KMS-11 (cell line): ENCODE data around the gene PHACTR1.

Source experiments
- H2AFZ ChIP-seq: fragments of 200-600 bp; sonication (generic); 2 replicates; pipeline ENCODE4 v1.6.1; 2016; ENCODE audit warnings: antibody characterized with exemption, mixed run types, low read depth
- H3K27ac ChIP-seq: fragments of 200-600 bp; sonication (generic); 2 replicates; pipeline ENCODE4 v1.6.1; 2016; ENCODE audit warnings: mild to moderate bottlenecking, mixed run types
- H3K27me3 ChIP-seq: fragments of 200-600 bp; sonication (generic); 2 replicates; pipeline ENCODE4 v1.6.1; 2017; ENCODE audit warnings: mild to moderate bottlenecking, low read depth, mixed run types, moderate library complexity; ENCODE audit not compliant: insufficient read depth
- H3K36me3 ChIP-seq: fragments of 200-600 bp; sonication (generic); 2 replicates; pipeline ENCODE4 v1.6.1; 2017; ENCODE audit warnings: mild to moderate bottlenecking, mixed run types; ENCODE audit not compliant: insufficient read depth
- H3K4me1 ChIP-seq: fragments of 200-600 bp; sonication (generic); 2 replicates; pipeline ENCODE4 v1.6.1; 2016; ENCODE audit warnings: mild to moderate bottlenecking, low read depth, mixed run types; ENCODE audit not compliant: poor library complexity, severe bottlenecking
- H3K4me2 ChIP-seq: fragments of 200-600 bp; sonication (generic); 2 replicates; pipeline ENCODE4 v1.7.0; 2016; ENCODE audit warnings: mild to moderate bottlenecking, mixed run types
- H3K4me3 ChIP-seq: fragments of 200-600 bp; sonication (generic); IDR thresholded peaks from 2 replicates; pipeline ENCODE4 v1.6.1; 2017; ENCODE audit warnings: low read depth, low read length, mixed read lengths; ENCODE audit not compliant: insufficient read depth
- H3K79me2 ChIP-seq: fragments of 200-600 bp; sonication (generic); 2 replicates; pipeline ENCODE4 v1.6.1; 2016; ENCODE audit warnings: low read depth, mixed run types; ENCODE audit not compliant: insufficient read depth
- H3K9ac ChIP-seq: fragments of 200-600 bp; sonication (generic); 2 replicates; pipeline ENCODE4 v1.6.1; 2016; ENCODE audit warnings: mild to moderate bottlenecking, mixed run types
- H4K20me1 ChIP-seq: fragments of 200-600 bp; sonication (generic); 2 replicates; pipeline ENCODE4 v1.6.1; 2016; ENCODE audit warnings: mild to moderate bottlenecking, mixed run types; ENCODE audit not compliant: insufficient read depth
- TF ChIP-seq, protein P1 (sequence below): fragments of 200-600 bp; sonication (generic); conservative IDR thresholded peaks from 2 replicates; pipeline ENCODE4 v1.6.1; 2017; ENCODE audit warnings: low read depth, mild to moderate bottlenecking, antibody characterized with exemption, low read length, moderate library complexity, mixed read lengths

PHACTR1 gene

DNA sequence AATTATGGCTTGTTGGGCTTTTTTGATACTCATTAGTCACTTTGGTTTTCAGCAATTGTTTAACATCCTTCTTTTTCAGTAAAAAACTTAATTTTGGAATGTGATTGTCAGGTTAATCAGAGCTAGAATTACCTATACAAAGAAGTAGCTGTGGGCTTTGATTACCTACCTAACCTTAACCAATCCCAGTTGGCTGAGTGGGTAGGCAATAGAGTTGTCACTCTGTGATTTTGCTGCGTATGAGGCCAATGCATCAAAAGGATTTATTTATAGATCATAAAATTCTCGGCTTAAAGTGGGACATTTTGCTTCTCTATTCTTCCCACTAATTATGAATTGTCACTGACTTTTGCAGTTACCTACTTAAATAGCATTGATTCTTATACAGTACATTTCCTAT lies 111.4 kb downstream of the PHACTR1 start:
- Histone ChIP-seq H3K4me1 (no peaks in the 10 kb centered on the region), H3K27me3 (no peaks in the 10 kb centered on the region), H4K20me1 (no peaks in the 10 kb centered on the region), H3K4me2 (no peak overlapping the region), H3K9ac (no peak overlapping the region), H3K36me3 (no peaks in the 10 kb centered on the region), H2AFZ (no peak overlapping the region), H3K27ac (no peak overlapping the region), H3K79me2 (no peaks in the 10 kb centered on the region), H3K4me3 (no peak overlapping the region)
- TF ChIP-seq, protein P1, sequence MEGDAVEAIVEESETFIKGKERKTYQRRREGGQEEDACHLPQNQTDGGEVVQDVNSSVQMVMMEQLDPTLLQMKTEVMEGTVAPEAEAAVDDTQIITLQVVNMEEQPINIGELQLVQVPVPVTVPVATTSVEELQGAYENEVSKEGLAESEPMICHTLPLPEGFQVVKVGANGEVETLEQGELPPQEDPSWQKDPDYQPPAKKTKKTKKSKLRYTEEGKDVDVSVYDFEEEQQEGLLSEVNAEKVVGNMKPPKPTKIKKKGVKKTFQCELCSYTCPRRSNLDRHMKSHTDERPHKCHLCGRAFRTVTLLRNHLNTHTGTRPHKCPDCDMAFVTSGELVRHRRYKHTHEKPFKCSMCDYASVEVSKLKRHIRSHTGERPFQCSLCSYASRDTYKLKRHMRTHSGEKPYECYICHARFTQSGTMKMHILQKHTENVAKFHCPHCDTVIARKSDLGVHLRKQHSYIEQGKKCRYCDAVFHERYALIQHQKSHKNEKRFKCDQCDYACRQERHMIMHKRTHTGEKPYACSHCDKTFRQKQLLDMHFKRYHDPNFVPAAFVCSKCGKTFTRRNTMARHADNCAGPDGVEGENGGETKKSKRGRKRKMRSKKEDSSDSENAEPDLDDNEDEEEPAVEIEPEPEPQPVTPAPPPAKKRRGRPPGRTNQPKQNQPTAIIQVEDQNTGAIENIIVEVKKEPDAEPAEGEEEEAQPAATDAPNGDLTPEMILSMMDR, result no peak

DNA sequence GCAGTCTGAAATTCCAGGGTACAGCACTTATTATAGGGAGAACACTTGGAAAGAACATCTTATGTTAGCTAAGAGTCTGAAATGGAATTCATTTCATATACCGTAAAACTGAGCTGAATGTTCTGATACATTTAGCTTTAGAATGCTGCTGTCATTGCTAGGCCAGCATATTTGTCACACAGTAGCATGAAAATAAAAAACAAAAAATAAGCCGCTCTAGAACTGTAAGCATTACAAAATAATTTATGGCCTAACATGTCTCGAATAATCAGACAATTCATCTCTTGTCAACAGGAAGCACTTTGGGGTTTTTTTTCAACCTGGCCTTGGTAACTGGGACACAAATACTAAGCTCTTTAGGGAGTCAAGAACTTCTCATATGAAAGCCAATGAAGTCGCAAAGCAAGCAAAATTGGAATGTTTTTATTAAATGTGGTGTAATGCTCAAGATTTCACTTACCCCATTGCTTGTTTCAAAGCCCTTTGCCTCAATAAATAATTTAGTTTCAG lies 115.7 kb downstream of the PHACTR1 start:
- Histone ChIP-seq H4K20me1 (no peaks in the 10 kb centered on the region), H3K27ac (no peak overlapping the region), H3K4me1 (peaks cover 17% of the 10 kb centered on the region), H3K79me2 (no peaks in the 10 kb centered on the region), H3K9ac (no peak overlapping the region), H3K36me3 (no peaks in the 10 kb centered on the region), H3K4me2 (no peak overlapping the region), H3K27me3 (no peaks in the 10 kb centered on the region), H2AFZ (no peak overlapping the region), H3K4me3 (no peak overlapping the region)
- TF ChIP-seq, protein P1, result no peak

DNA sequence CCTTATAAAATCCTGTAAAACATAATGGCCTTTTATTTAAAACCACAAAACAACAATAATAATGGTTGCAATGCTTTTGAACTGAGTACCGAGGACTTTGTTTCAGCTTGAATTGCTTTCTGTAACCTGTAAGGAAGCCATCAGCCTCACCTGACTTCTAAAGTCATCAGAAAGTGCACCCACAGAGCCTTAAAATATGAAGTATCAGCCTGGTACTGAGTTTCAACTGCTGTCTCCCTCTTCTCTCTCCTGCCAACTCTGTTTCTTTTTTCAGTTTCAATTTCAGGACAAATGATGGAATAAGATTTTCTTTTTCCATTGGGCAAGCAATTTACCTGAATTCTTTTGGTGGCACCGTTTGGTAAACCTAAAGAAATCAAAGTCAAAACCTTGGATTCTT lies 119.4 kb downstream of the PHACTR1 start:
- Histone ChIP-seq H3K36me3 (no peaks in the 10 kb centered on the region), H2AFZ (no peak overlapping the region), H3K27me3 (no peaks in the 10 kb centered on the region), H3K27ac (peak overlapping the region; percentile 12; the same call in 1 of the 2 replicates), H3K9ac (no peak overlapping the region), H3K4me3 (no peak overlapping the region), H3K4me2 (peak overlapping the region; percentile 4; the same call in 1 of the 2 replicates), H4K20me1 (no peaks in the 10 kb centered on the region), H3K79me2 (no peaks in the 10 kb centered on the region), H3K4me1 (peaks cover 17% of the 10 kb centered on the region)
- TF ChIP-seq, protein P1, result no peak

DNA sequence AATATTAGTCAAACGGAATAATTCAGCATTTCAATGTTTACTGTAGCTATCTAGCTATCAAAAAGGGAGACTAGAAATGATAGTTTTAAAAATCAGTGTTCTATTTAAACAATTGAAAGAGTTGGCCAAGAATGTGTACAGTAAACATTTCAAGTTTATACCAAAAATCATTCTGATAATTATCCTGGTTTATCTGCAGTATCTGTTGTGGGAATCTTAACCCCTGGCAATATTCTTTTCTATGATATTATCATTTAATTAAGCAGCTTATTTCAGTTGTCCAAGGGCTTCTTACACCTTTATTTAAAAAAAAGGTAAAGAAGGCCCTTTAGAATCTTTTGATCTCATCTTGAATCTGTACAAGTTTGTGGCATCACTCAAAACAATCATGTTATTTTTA lies 125.1 kb downstream of the PHACTR1 start:
- Histone ChIP-seq H2AFZ (no peak overlapping the region), H3K27me3 (no peaks in the 10 kb centered on the region), H3K36me3 (no peaks in the 10 kb centered on the region), H3K27ac (no peak overlapping the region), H3K4me1 (peaks cover 3% of the 10 kb centered on the region), H3K79me2 (no peaks in the 10 kb centered on the region), H3K9ac (no peak overlapping the region), H4K20me1 (no peaks in the 10 kb centered on the region), H3K4me3 (no peak overlapping the region), H3K4me2 (no peak overlapping the region)
- TF ChIP-seq, protein P1, result no peak
